DMS53 treated with DMSO at 0.1 percent for 48 hours (cell line): ENCODE measurements around the gene IL4R.
"Not testable (repeated sequence)": the region's sequence is repeated elsewhere in the genome, so short reads cannot be mapped to it uniquely, and the experiment has no call there.

Experiments used
- DNase-seq: peaks from one replicate; lab custom pipeline; 2025; ENCODE audit not compliant: unreplicated experiment; lab: John Stamatoyannopoulos, UW

The IL4R gene

DNA sequence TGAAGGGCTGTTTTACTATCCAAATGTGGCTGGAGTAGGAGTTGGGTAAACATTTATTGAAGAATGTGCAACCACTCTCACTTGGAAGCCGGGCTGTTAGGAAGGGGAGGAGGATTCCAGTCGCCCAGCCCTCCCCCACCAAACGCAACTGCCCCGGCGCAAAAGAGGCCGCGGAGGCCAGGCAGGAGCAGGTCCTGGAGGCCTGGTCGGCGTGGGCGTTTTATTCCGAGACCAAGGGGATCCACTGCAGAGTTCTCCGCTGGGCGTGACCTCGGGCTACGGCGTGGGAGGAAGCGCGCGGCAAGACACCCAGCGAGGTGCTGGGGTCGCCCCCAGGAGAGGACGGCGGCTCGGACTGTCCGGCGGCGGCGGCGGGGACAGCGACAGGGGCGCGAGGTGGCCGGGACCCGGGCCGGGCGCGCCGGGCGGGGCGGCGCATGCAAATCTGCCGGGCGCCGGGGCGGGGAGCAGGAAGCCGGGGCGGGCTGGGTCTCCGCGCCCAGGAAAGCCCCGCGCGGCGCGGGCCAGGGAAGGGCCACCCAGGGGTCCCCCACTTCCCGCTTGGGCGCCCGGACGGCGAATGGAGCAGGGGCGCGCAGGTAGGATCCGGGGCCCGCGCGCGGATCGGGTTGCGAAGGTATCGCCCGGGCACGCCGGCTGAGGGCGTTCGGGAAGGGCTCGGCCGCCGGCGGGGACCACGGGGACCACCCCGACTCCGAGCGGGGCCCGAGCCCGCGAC is at the start of gene IL4R:
Gene IL4R (plus strand): TSS at position 553 of the 739 bp plus-strand sequence. CDS start 26,230 bp downstream, outside the sequence.
- DNase-seq: no peak

DNA sequence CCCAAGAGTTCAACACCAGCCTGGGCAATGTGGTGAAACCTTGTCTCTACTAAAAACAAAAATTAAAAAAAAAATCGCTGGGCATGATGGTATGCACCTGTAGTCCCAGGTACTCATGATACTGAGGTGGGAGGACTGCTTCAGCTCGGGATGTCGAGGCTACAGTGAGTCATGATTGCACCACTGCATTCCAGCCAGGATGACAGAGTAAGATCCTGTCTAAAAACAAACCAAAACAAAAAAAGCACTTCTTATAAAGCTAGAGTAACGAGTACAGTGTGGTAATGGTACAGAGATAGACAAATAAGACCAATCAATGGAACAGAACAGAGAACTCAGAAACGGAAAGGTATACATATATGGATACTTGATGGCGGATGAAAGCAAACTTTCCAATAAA is 49.6 kb upstream of the IL4R start:
- DNase-seq: no peak

GRCh38 chr16:27265982-27266381 is 47.8 kb upstream of the IL4R start:
- no peak for DNase-seq

DNA sequence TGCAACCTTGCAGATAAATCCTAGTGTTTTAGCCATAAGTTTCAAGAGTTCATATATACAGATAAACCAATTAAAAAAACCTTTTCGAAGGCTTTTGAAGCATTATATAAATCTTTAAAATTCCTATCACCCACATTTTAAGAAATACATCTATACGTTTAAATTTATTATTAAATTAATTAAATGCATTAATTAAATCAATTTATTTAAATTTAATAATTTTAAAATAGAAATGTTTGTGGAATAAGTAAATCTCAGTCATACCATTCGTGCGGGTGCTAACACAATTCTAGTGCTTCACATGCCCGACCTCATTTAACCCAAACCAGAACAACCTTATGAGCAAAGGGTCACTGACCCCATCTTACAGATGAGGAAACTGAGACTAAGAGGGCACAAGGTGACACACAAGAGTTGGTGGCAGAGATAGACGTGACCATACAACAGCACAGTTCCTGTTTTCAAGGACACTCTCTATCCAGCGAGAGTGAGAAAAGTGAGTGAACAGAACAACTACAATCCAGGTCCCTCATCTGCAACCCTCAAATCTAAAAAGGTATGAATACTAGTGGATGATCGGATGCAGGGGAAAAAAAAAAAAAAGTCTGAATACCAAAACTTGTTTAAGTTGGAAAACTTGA is 46.6 kb upstream of the IL4R start:
- no peak for DNase-seq

GRCh38 chr16:27268376-27269299 is 45.1 kb upstream of the IL4R start, which contains the start of gene NSMCE1:
NSMCE1 (minus strand) TSS chr16:27268772; CDS start chr16:27257570, 11,202 bp downstream.
- DNase-seq: peak; percentile 79

- no peak for DNase-seq
Measured at GRCh38 chr16:27269300-27270150, 44.2 kb upstream of the IL4R start.

- no peak for DNase-seq
Measured at GRCh38 chr16:27270349-27270748, 43.4 kb upstream of the IL4R start.

GRCh38 chr16:27272076-27272475 is 41.7 kb upstream of the IL4R start:
- DNase-seq: no peak

GRCh38 chr16:27272697-27273096 is 41.1 kb upstream of the IL4R start:
- not testable (repeated sequence) for DNase-seq

GRCh38 chr16:27273330-27273669 is 40.5 kb upstream of the IL4R start:
- no peak for DNase-seq

DNA sequence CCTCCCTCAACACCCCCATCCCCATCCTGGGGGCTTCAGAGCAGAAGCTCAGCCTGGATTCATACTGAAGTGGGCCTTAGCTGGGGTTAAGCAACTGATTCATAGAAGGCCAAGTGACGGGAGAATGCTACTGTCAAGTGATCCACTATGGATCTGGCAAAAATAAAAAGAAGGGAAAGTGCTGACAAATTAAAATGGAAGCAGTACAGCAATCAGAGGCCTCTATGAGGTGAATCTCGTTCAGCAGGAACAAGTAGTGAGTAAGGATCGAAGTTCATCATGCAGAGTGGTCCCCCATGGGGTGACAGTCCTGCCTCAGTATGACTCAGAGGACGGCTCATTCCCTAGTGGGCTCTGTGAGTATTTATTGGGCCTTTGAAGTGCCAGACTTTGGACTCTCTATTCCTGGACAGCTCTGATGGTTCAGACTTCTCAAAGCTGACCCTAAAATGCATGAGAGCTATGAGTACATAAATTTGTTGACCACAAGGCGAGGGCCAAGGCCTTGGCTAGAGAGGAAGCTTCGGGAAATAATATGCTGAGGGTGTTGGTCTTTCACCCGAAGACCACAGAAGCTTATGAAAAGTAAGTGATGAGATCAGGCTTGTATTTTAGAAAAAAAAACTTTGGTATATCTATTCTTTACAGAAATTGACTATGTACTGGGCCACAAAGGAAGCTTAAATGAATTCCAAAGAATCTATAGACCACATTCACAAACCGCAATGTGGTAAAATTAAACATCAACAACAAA is 39.9 kb upstream of the IL4R start:
- no peak for DNase-seq

DNA sequence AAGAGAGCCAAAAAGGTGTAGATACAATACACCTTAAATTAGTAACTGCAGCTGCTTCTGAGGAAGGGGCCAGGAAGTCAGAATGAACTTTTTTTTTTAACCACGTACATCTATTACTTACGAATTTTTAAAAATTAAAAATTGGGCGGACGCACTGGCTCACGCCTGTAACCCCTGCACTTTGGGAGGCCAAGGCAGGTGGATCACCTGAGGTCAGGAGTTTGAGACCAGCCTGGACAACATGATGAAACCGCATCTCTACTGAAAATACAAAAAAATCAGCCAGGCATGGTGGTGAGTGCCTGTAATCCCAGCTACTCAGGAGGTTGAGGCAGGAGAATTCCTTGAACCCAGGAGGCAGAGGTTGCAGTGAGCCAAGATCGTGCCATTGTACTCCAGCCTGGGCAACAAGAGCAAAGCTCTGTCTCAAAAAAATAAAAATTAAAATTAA is 39.3 kb upstream of the IL4R start:
- DNase-seq: not testable (repeated sequence)

DNA sequence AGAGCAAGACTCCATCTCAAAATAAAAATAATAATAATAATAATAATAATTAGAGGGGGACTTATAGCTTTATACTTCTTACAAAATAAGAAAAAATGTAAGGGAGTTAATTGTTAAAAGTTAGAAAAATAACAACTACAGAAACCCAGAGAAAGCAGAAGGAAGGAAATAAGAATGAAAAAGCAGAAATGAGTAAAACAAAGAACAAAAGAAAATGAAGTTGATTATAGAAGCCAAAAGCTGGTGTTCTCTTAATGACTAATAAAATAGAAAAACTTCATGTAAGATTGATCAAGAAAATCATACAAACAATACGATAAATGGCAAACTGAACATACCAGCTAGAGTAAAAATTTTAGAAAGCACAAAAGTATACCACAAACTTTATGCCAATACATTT is 38.4 kb upstream of the IL4R start:
- DNase-seq: no peak

- DNase-seq: no peak
Measured at GRCh38 chr16:27281243-27281642, 32.5 kb upstream of the IL4R start.

- DNase-seq: no peak
Measured at GRCh38 chr16:27284865-27285675, 28.7 kb upstream of the IL4R start.

- DNase-seq: no peak
Measured at GRCh38 chr16:27285676-27286196, 28.0 kb upstream of the IL4R start.

GRCh38 chr16:27286451-27286850 is 27.3 kb upstream of the IL4R start:
- no peak for DNase-seq

DNA sequence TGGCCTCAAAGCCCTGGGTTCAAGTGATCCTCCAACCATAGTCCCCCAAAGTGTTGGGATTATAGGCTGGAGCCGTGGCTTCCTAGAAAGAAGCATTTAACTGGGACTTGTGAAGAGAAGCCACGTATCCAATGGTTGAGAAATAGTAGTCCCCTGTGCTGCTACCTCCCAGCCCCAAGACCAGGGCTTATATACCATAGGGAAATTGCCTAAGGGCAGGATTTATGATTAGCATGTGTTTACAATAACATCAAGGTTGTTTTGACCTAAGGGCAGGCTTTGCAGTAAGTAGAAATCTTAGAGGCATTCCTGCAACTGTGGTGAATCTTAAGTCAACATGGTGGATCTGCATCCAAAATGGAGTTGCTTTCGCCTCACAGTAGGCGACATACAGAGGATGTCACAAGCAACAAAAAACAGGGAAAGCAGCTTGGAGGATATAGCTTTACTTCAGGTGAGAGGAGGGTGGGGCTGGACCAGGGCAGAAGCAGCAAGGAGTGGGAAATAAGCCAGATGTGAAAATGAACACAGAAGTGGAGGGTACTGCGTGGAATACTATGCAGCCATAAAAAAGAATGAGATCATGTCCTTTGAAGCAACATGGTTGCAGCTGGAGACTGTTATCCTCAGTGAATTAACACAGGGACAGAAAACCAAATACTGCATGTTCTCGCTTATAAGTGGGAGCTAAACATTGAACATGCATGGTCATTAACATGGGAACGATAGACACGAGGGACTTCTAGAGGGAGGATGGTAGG is 26.5 kb upstream of the IL4R start:
- DNase-seq: no peak
